Liver (tissue), 9 donors: ENCODE results near the gene INIP. TPM values are rescaled to one million over a fixed set of nuclear protein-coding genes. Genes with fewer than 3 reads are reported as not detected.

ENCODE experiments used
- DNase-seq: peaks from one replicate; pipeline ENCODE4 v3.0.0-alpha.2; 2017; ENCODE audit warnings: low spot score
- H3K27ac ChIP-seq, 2 donors: one replicate each; pipeline ENCODE4 v1.7.0; 2013; ENCODE audit warnings: inconsistent platforms in 2 of 2, low read length in 2 of 2, control low read depth in 1 of 2, low read depth in 1 of 2, mild to moderate bottlenecking in 1 of 2
- H3K27me3 ChIP-seq, 4 donors: one replicate each; pipeline versions ENCODE4 v1.6.1 to v1.7.0; 2013; ENCODE audit warnings: low read length in 3 of 4, inconsistent platforms in 1 of 4, mild to moderate bottlenecking in 1 of 4, moderate library complexity in 1 of 4; ENCODE audit not compliant: control insufficient read depth in 4 of 4, insufficient read depth in 4 of 4
- H3K36me3 ChIP-seq, 4 donors: one replicate each; pipeline versions ENCODE4 v1.6.1 to v1.7.0; 2013; ENCODE audit warnings: low read length in 3 of 4, mild to moderate bottlenecking in 3 of 4, low read depth in 1 of 4, moderate library complexity in 1 of 4; ENCODE audit not compliant: control insufficient read depth in 4 of 4, insufficient read depth in 3 of 4
- H3K4me1 ChIP-seq, 4 donors: one replicate each; pipeline versions ENCODE4 v1.6.1 to v1.7.0; 2013; ENCODE audit warnings: low read length in 3 of 4, mild to moderate bottlenecking in 3 of 4, moderate library complexity in 1 of 4; ENCODE audit not compliant: control insufficient read depth in 4 of 4, insufficient read depth in 4 of 4
- H3K4me3 ChIP-seq, 3 donors: one replicate each; pipeline versions ENCODE4 v1.6.1 to v1.7.0; 2013; ENCODE audit warnings: low read length in 3 of 3, control low read depth in 1 of 3, low read depth in 1 of 3, mild to moderate bottlenecking in 1 of 3
- H3K9ac ChIP-seq, 2 donors: one replicate each; pipeline ENCODE4 v1.7.0; 2013; ENCODE audit warnings: low read length in 2 of 2, mild to moderate bottlenecking in 2 of 2, moderate library complexity in 2 of 2, control low read depth in 1 of 2, low read depth in 1 of 2
- H3K9me3 ChIP-seq, 4 donors: one replicate each; pipeline versions ENCODE4 v1.6.1 to v1.7.0; 2013; ENCODE audit warnings: low read length in 3 of 4; ENCODE audit not compliant: control insufficient read depth in 4 of 4
- ATF3 ChIP-seq: IDR thresholded peaks from 2 replicates; pipeline ENCODE4 v1.6.1; 2016; ENCODE audit warnings: antibody characterized with exemption
- CTCF ChIP-seq: fragments of 150-350 bp; IDR thresholded peaks from 2 replicates; pipeline ENCODE4 v1.5.1; 2017; ENCODE audit warnings: improper control_type of control experiment, low read depth, low read length; ENCODE audit not compliant: missing input control
- EGR1 ChIP-seq, 2 donors: IDR thresholded peaks; 2 replicates each; pipeline ENCODE4 v1.6.1; 2016 to 2018; ENCODE audit warnings: antibody characterized with exemption in 2 of 2, low read depth in 2 of 2
- FOXA1 ChIP-seq: IDR thresholded peaks from 2 replicates; pipeline ENCODE4 v1.6.1; 2016; ENCODE audit warnings: antibody characterized with exemption
- FOXA2 ChIP-seq: IDR thresholded peaks from 2 replicates; pipeline ENCODE4 v1.6.1; 2016; ENCODE audit warnings: antibody characterized with exemption
- GABPA ChIP-seq, 2 donors: IDR thresholded peaks in 1 of 2; conservative IDR thresholded peaks in 1 of 2; 2 replicates each; pipeline ENCODE4 v1.6.1; 2016; ENCODE audit warnings: antibody characterized with exemption in 2 of 2, mild to moderate bottlenecking in 1 of 2, moderate library complexity in 1 of 2
- HNF4A ChIP-seq, 2 donors: conservative IDR thresholded peaks; 2 replicates each; pipeline ENCODE4 v1.6.1; 2016; ENCODE audit warnings: antibody characterized with exemption in 2 of 2, mild to moderate bottlenecking in 2 of 2
- HNF4G ChIP-seq: IDR thresholded peaks from 2 replicates; pipeline ENCODE4 v1.6.1; 2016; ENCODE audit warnings: antibody characterized with exemption
- JUND ChIP-seq, 2 donors: IDR thresholded peaks; 2 replicates each; pipeline ENCODE4 v1.6.1; 2016; ENCODE audit warnings: antibody characterized with exemption in 2 of 2
- MAX ChIP-seq: IDR thresholded peaks from 2 replicates; pipeline ENCODE4 v1.6.1; 2016; ENCODE audit warnings: antibody characterized with exemption
- NR2F2 ChIP-seq: IDR thresholded peaks from 2 replicates; pipeline ENCODE4 v1.6.1; 2016; ENCODE audit warnings: antibody characterized with exemption
- RAD21 ChIP-seq, 2 donors: IDR thresholded peaks; 2 replicates each; pipeline ENCODE4 v1.6.1; 2016; ENCODE audit warnings: antibody characterized with exemption in 2 of 2, mild to moderate bottlenecking in 2 of 2
- REST ChIP-seq: IDR thresholded peaks from 2 replicates; pipeline ENCODE4 v1.6.1; 2016; ENCODE audit warnings: antibody characterized with exemption, mild to moderate bottlenecking
- RXRA ChIP-seq, 2 donors: IDR thresholded peaks; 2 replicates each; pipeline ENCODE4 v1.6.1; 2017 to 2018; ENCODE audit warnings: antibody characterized with exemption in 2 of 2, mild to moderate bottlenecking in 1 of 2
- SP1 ChIP-seq: IDR thresholded peaks from 2 replicates; pipeline ENCODE4 v1.6.1; 2018; ENCODE audit warnings: antibody characterized with exemption, mild to moderate bottlenecking
- TAF1 ChIP-seq: conservative IDR thresholded peaks from 2 replicates; pipeline ENCODE4 v1.6.1; 2016; ENCODE audit warnings: antibody characterized with exemption, mild to moderate bottlenecking
- YY1 ChIP-seq: IDR thresholded peaks from 2 replicates; pipeline ENCODE4 v1.6.1; 2016; ENCODE audit warnings: antibody characterized with exemption, mild to moderate bottlenecking
- ZBTB33 ChIP-seq: IDR thresholded peaks from 2 replicates; pipeline ENCODE4 v1.6.1; 2016; ENCODE audit warnings: antibody characterized with exemption
- WGBS: extraction: QIAGEN DNeasy Blood & Tissue Kit; methylation state at CpG from one replicate; pipeline ENCODE4 v1.1.7; 2013; 5-methylcytosine and 5-hydroxymethylcytosine counted together
- polyA plus RNA-seq, 2 donors: library from polyadenylated mRNA; stranded (reverse) in 1 of 2; unstranded in 1 of 2; fragments of 200-250 nt in 1 of 2; fragments of >200 nt in 1 of 2; fragmentation: Nextera tagmentation in 1 of 2; extraction: Ambion mirVana in 1 of 2; gene quantifications; one replicate each; pipeline versions ENCODE4 v1.2.1 to v1.2.3, GENCODE V29; 2013 to 2015
- total RNA-seq, 2 donors: library from RNA; depleted of rRNA; stranded (reverse); fragments of >200 nt; gene quantifications; one replicate each; pipeline ENCODE4 v1.2.3, GENCODE V29; 2014
- donor health status: healthy.
- donor health status: healthy.
- donor health status: healthy.
- donor health status: healthy.
- donor health status: healthy.

The INIP gene
- total and polyA plus RNA-seq, 4 donors = 6.2 to 13.3 (median 10.2) TPM

GRCh38 chr9:112655668-112656067, 62.2 kb downstream of the INIP start:
- Histone ChIP-seq H3K36me3 (peaks cover 0 to 10% (median 4%) of the 10 kb centered on the region in 4 donors), H3K9ac (no peak overlapping the region), H3K27me3 (no peaks in the 10 kb centered on the region), H3K27ac (no peak overlapping the region), H3K9me3 (peaks cover 0 to 3% (median 0%) of the 10 kb centered on the region in 4 donors), H3K4me3 (no peak overlapping the region), H3K4me1 (no peaks in the 10 kb centered on the region)
- 87% methylated on average over 3 of the region's 3 CpGs for WGBS
- no peak for TF ChIP-seq FOXA1
- no peak for TF ChIP-seq ATF3
- no peak for TF ChIP-seq NR2F2
- no peak for TF ChIP-seq TAF1
- TF ChIP-seq RAD21 (IDR thresholded peaks at IDR 0.05) = no peak
- TF ChIP-seq HNF4G = no peak
- no peak for TF ChIP-seq FOXA2
- no peak for TF ChIP-seq RXRA (IDR thresholded peaks at IDR 0.05)
- TF ChIP-seq YY1 = no peak
- TF ChIP-seq REST = no peak
- TF ChIP-seq GABPA (IDR thresholded peaks at IDR 0.05 in 1 of 2, conservative IDR thresholded peaks at IDR 0.05 in 1 of 2) = no peak
- TF ChIP-seq MAX = no peak
- no peak for TF ChIP-seq JUND (IDR thresholded peaks at IDR 0.05)
- no peak for TF ChIP-seq EGR1 (IDR thresholded peaks at IDR 0.05; ENCODE audit: low read depth in 2 of 2)
- TF ChIP-seq ZBTB33 = no peak
- TF ChIP-seq CTCF = no peak
- DNase-seq = no peak

GRCh38 chr9:112654282-112654681, 63.6 kb downstream of the INIP start:
- Histone ChIP-seq H3K9me3 (peaks cover 0 to 3% (median 0%) of the 10 kb centered on the region in 4 donors), H3K9ac (no peak overlapping the region), H3K4me1 (no peaks in the 10 kb centered on the region), H3K36me3 (peaks cover 0 to 6% (median 1%) of the 10 kb centered on the region in 4 donors), H3K4me3 (no peak overlapping the region), H3K27ac (no peak overlapping the region), H3K27me3 (no peaks in the 10 kb centered on the region)
- WGBS = 95% methylated on average over 5 of the region's 5 CpGs
- DNase-seq = no peak
- TF ChIP-seq ATF3 (no peak), HNF4G (no peak), REST (no peak), SP1 (no peak), JUND (IDR thresholded peaks at IDR 0.05) (no peak), EGR1 (IDR thresholded peaks at IDR 0.05; ENCODE audit: low read depth in 2 of 2) (no peak), FOXA1 (no peak), NR2F2 (no peak), GABPA (IDR thresholded peaks at IDR 0.05 in 1 of 2, conservative IDR thresholded peaks at IDR 0.05 in 1 of 2) (no peak), YY1 (no peak), RXRA (IDR thresholded peaks at IDR 0.05) (no peak), HNF4A (conservative IDR thresholded peaks at IDR 0.05) (no peak)
